Amniotic stem cell (primary cell): ENCODE measurements around the gene GPHA2.
"Not testable (repeated sequence)": the region's sequence is repeated elsewhere in the genome, so short reads cannot be mapped to it uniquely, and the experiment has no call there.

Source experiments
- DNase-seq: peaks from one replicate; lab custom pipeline; 2025; lab: John Stamatoyannopoulos, UW

GPHA2 gene

DNA sequence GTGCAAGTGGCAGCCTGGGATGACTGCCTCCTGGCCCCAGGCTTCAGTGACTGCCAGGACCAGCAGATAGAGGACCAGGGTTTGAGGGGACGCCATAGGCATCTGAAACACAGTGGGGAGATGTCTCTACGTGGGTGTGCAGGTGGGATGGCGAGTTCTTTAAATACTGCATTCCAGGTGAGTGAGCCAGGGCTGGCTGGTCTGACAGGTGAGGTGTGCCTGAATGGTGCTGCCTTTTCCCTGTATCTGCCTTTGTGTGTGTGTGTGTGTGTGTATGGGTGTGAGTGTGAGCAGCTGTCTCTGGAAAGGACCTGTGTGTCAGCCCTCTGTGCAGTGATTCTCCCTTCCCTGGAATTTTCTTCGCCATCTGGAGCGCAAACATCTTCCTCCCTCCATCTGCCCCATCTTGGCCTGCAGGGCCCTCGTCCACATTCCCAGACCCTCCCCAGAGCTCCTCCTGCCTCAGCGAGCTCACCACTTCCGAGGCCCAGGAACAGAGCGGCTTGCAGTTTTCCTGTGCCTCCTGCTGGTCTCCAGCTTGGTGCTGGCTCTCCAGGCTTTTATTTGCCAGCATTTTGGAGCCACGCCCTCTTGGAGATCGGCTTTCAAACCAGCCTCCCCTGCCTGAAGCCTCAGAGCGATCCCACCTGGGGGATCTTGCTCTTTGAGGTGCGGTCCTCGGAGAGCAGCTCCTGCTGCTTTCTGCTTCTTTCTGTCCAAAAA lies at the start of gene GPHA2:
TSS of gene GPHA2 (minus strand) at position 535 of the 723 bp plus-strand sequence. CDS start at position 102, 433 bp downstream.
- DNase-seq, result no peak

GRCh38 chr11:64983339-64983738 lies 47.6 kb upstream of the GPHA2 start:
- DNase-seq, result not testable (repeated sequence)

- no peak for DNase-seq
These were observed 41.0 kb upstream of the GPHA2 start for GRCh38 chr11:64976651-64977050.

- no peak for DNase-seq
These were observed 38.4 kb upstream of the GPHA2 start for GRCh38 chr11:64974124-64974523.

GRCh38 chr11:64971421-64972233 lies 35.9 kb upstream of the GPHA2 start, which contains the start of gene MAJIN:
TSS of gene MAJIN (minus strand) at chr11:64972108. CDS start at chr11:64959405, 12,703 bp downstream.
- DNase-seq, result no peak

DNA sequence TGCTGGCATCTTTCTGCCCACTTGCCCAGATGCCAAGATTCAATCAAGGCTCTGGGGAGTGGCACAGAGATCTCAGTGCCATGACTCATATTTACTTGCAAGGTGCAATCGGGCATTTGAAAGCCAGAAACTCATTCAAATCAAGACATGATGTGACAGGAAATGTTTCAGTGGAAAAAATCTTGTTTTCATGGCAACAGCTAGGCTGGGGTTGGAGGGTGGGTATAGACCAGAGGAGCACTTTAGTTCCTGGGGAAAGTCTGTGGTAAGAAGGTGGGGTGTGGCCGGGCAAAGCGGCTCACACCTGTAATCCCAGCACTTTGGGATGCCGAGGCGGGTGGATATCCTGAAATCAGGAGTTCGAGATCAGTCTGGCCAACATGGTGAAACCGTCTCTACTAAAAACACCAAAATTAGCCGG lies 35.0 kb upstream of the GPHA2 start:
- DNase-seq, result no peak

DNA sequence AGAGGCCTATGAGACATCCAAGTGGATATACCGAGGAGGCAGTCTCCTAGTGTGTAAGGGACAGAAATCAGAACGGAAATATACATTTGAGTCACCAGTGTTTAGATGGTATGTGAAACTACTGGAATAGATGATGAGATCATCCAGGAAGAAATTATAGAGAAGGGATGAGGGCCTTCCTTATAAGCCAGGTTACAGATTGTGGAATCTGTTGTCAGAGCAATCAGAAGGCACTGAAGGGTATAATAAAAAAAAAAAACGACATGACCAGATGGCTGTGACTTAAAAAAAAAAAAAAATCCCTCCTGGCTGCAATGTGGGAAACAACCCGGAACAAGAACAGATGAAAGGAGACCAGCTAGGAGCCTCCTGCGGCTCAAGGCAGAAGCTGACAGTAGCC lies 33.5 kb upstream of the GPHA2 start:
- peak; percentile 29 for DNase-seq

DNA sequence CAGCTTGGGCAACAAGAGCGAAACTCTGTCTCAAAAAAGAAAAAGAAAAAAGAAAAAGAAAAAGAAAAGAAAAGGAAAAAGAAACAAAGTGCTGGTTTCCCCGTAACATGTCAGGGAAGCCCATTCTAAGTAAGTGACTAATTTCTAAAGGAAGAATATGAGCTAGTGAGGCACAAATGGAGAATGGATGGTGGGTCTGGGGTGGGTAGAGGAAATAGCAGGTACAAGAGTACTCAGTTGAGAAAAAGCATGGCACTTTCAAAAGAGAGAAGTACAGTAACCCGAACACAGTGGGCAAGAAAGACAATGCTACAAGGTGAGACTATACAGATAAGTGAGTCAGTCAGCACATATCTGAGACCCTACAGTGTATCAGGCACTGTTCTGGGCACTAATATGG lies 31.7 kb upstream of the GPHA2 start:
- DNase-seq, result no peak

GRCh38 chr11:64963072-64963631 lies 27.5 kb upstream of the GPHA2 start:
- no peak for DNase-seq

DNA sequence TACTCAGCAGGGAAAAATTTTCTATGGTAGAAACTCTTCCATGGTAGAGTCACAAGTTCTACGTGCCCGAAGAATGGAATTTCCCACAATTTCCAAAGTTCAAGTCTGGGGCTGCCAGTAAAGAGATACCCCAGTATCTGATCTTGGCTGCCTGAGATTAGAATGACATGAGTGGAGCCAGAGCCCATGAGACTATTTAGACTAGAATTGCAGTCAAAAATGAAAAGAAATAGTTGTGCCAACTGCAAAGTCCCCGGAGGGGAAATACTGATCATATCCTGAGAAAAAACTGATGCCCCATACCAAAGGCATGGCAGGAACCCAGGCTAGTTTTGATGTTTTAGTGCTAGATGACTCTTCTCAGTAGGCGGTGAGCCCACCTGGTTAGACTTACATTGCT lies 25.0 kb upstream of the GPHA2 start:
- no peak for DNase-seq

DNA sequence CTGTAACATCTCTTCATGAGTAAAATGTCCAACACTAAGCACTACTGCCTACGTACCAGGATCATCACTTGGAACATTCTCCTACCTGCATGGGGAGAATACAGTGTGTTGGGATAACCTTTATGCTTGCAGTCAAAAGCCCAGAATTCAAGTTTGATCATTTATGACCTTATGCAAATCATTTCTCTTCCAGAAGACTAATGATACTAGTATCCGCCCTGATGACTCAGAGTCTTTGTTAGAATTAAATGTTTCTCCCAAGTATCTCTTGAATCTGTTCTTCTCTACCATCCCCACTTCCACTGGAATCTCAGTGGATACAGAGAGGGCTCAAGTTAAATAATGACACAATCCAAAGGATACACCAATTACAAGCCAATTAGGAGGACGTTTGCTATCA lies 23.8 kb upstream of the GPHA2 start:
- DNase-seq, result no peak

GRCh38 chr11:64954201-64954600 lies 18.5 kb upstream of the GPHA2 start:
- no peak for DNase-seq

DNA sequence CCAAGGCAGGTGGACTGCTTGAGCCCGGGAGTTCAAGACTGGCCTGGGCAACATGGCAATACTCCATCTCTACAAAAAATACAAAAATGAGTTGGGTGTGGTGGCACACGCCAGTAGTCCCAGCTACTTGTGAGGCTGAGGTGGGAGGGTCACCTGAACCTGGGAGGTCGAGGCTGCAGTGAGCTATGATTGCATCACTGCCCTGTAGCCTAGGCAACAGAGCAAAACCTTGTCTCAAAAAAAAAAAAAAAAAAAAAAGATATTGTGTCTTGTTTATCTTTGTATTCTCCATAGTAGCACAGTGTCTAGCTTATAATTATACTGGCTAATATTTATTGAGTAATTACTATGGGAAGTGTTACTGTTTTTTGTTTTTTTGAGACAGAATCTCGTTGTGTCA lies 15.8 kb upstream of the GPHA2 start:
- no peak for DNase-seq

DNA sequence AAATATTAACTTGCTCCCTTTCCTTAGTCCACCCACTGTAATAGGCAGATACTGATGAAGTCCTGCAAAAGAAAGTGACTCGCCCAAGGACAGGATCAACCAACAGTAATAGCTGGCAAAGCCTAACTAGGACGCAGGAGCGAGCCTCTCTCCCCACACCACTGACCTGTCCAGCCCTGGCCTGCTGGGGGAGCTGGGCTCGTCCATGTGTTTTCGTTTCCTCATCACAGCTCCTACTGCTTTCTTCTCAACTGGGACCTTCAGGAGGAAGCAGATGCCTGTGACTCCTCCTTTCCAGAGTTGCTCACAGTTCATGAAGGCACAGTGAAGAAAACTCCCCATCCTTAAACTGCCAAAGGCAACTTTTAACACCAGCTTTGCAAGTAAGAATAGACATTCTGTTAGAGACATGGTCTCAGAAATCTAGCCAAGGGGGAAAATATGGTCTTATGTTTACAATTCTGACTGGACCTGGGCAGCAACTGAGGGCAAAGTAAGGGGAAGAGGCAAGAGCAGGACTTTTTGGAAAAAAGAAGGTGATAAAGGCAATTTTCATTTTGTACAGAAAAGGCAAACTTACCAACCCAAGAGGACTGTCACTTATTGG lies 11.6 kb upstream of the GPHA2 start:
- DNase-seq, result no peak

GRCh38 chr11:64936539-64936938 lies 846 bp upstream of the GPHA2 start:
- no peak for DNase-seq

DNA sequence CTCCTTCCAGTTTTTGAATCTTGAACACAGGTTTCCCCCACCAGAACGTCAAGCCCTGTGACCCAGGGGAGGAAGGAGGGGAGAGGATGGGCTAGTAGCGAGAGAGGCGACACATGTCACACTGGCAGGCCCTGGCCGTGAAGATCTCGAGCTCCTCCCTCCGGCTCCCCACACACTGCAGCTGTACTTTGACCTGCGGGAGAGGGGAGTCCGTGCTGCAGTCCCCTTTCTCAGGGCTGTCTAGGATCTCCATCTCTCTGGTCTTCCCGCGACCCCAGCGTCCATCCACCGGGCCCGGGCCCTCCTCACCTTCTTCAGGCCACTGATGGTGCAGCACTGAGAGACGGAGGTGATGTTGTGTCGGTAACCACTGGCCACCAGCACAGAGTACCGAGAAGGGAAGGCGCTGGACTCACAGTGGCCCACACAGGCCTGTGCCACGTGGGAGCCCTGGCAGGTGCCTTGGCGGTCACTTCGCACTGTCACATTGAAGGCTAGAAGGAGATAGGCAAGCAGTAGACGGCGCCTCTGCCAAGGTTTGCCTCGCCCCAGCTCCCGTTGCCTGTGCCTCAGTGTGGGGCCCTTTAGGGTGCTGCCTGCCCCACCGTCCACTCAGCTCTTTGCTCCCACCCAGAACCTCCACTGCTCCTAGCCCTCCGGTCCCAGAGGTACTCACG lies 873 bp downstream of the GPHA2 start:
- DNase-seq, result no peak

DNA sequence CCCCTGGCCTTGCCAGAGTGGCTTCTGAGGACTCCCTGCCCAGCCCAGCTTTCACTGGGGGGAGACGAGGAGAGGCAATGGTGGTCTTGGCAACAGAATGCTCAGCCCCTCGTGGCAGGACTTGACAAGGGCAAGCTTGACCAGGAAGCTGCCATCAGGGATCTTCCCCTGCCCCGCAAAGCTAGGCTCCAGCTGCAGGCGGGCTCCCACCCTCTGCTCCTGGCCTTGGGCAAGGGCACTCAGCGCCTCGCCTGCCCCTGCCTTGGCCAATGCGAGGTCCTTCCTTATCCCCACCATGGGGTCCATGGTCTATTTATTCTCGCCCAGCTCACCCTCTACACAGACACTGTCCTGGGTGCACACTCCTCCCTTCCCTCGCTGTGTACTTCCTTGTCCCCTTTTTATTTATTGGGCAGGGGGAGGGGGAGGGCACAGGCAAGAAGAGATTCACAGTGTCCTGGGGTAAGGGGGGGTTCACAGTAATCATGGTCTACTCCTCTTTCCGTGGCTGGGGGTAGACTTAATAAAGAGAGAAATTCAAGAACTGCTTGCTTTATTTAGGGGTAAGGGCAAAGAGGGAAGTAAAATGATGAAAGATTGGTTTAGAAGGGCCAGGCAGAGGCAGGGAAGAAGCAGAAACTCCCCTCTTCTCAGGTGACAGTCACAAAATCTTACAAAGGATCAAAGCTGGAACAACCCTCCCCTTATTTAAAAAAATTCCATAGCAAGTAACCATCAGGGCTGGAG lies 1.6 kb downstream of the GPHA2 start:
- no peak for DNase-seq

- no peak for DNase-seq
These were observed 2.3 kb downstream of the GPHA2 start for GRCh38 chr11:64933213-64933934.

- DNase-seq, result no peak
These were observed 3.4 kb downstream of the GPHA2 start for GRCh38 chr11:64932324-64932723.

DNA sequence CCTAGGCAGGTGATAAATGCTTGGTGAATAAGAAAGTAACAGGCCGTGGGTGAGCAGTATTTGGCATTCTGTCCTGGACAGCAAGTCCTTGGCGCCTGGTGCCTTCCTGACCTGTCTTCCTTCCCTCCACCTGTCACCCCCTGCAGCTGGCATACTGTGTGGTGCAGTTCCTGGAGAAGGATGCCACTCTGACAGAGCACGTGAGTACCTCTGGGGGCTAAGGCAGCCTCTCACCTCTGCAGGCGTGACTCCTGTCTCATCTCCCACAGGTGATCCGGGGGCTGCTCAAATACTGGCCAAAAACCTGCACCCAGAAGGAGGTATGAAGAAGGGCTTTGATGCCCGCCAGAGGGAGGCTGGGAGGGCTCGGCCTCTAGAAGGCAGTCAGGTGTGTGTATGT lies 4.4 kb downstream of the GPHA2 start:
- no peak for DNase-seq

GRCh38 chr11:64930340-64930739 lies 5.4 kb downstream of the GPHA2 start:
- no peak for DNase-seq
